Heart left ventricle (tissue), 13 donors: ENCODE data around the gene BRIP1.

Experiments used
- POLR2A ChIP-seq, 2 donors: fragments of 450-650 bp; IDR thresholded peaks; one replicate each; pipeline ENCODE4 v1.6.1; 2017; ENCODE audit warnings: antibody characterized with exemption in 2 of 2, mild to moderate bottlenecking in 2 of 2, moderate library complexity in 2 of 2
- TF ChIP-seq, protein P1 (sequence below), 12 donors: fragments of 200-600 bp; sonication (generic) in 4 of 12; IDR thresholded peaks; one replicate each; pipeline versions ENCODE4 v1.5.0 to v1.8.0; 2018 to 2022; ENCODE audit warnings: antibody characterized with exemption in 12 of 12, mild to moderate bottlenecking in 5 of 12
- donor health status: ischemic (EF 13 %, LVEDD 7.1; RV severe dilation, severe dysfunction).
- donor health status: DM: no; HTN: yes; CAD: no.
- donor health status: DM: no; HTN: no; CAD: no.
- donor health status: ischemic (EF 25% LVEDD 6.9; RV normal size, moderate dysfunction).
- donor health status: ischemic (EF 25% LVEDD 5.7; RV mildly dilated, moderate dysfunction).
- donor health status: ischemic (EF 35%, LVEDD 5.7; RV mildly dilated, moderate dysfunction).
- donor health status: nonischemic (EF 11% LVEDD 7.7; RV severe dilation, severe dysfunction).
- donor health status: DM: yes; HTN: yes; CAD: no.
- donor health status: PGD.
- donor health status: ischemic (EF 29% LVEDD 5.4; RV normal size, mild dysfunction).
- donor health status: nonischemic (EF 23%, LVEDD 6.1; RV moderate dilation, normal function).

DNA sequence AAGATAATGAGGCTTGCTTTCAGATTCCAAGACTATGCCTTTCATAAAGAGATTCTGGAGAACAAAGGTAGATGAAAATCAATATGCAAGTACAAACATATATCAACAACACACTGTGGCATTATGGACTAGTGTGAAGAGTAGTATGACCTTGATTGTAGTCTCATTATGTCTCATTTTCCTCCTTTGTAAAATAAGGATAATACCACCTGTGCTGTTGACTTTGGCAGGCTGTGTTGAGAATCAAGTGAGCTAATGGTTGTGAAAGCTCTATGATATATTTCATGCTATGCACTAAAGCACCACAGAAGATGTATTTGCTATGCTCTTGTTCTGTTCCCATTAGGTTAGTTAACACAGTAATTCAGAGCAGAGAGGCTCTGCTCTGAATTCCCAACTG, 193.8 kb downstream of the BRIP1 start:
- TF ChIP-seq POLR2A (IDR thresholded peaks at IDR 0.05): no peak
- TF ChIP-seq, protein P1, sequence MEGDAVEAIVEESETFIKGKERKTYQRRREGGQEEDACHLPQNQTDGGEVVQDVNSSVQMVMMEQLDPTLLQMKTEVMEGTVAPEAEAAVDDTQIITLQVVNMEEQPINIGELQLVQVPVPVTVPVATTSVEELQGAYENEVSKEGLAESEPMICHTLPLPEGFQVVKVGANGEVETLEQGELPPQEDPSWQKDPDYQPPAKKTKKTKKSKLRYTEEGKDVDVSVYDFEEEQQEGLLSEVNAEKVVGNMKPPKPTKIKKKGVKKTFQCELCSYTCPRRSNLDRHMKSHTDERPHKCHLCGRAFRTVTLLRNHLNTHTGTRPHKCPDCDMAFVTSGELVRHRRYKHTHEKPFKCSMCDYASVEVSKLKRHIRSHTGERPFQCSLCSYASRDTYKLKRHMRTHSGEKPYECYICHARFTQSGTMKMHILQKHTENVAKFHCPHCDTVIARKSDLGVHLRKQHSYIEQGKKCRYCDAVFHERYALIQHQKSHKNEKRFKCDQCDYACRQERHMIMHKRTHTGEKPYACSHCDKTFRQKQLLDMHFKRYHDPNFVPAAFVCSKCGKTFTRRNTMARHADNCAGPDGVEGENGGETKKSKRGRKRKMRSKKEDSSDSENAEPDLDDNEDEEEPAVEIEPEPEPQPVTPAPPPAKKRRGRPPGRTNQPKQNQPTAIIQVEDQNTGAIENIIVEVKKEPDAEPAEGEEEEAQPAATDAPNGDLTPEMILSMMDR (IDR thresholded peaks at IDR 0.05): no peak
